ENCODE measurements around the gene ZNF593. TPM values are rescaled to one million over a fixed set of nuclear protein-coding genes. Genes with fewer than 3 reads are reported as not detected.

Gene ZNF593
- total RNA-seq, 2 donors from 2014 or later, result 15.6 to 15.9 TPM

DNA sequence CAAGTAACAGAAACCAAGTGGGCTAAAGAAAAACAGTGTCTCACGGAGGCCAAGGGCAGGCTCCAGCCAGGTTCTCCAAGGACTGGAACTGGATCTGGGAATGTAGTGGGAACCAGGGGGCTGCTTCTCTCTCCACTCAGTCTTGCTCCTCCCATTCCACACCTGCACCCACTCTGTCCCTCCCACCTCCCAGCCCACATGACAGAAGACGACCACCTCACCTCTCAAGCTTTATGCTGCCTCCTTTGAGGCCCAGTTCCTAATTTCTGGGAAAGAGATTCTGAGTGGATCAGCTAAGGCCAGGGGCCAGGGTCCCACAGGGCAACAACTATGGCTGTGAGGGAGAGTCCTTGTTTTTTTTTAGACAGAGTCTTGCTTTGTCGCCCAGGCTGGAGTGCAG, 45.5 kb downstream of the ZNF593 start:
- peaks cover 1% of the 10 kb centered on the region for H3K27me3 Mint-ChIP-seq
- H3K27ac Mint-ChIP-seq, result no peak overlapping the region
- ATAC-seq, result no peak

DNA sequence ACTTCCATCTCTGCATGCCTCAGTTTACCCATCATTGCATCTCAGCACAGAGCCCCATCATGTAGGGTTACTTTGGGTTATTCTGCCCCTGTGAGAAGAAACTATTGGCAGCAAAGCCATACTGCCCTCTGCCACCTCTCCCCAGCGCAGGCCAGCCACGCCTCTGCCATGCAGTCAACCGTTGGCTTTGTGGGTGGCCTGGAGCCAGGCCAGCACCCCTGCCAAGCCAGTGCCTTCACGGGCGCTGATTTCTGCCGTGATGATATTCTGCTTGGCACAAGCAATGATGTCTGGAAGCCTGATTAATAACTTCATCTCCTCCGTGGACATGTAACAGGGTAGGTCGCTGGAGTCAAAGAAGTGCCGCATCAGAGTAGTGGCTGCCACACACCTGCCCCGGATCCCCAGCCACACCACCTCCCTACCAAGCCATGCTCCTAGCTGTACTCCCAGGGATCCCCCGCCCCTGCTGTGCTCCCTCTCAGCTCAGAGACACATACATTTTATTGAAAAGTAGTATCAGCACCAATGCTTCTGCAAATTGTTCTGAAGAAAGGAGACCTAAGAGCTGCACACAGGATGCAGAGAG, 49.3 kb downstream of the ZNF593 start:
- DNase-seq (no peak), ATAC-seq (no peak)
- H3K9me3 ChIP-seq (ENCODE audit: control insufficient read depth, low read length, poor library complexity, severe bottlenecking), result no peaks in the 10 kb centered on the region
- no peaks in the 10 kb centered on the region for H3K36me3 Mint-ChIP-seq (ENCODE audit: low read depth)
- H3K27ac Mint-ChIP-seq, result no peak overlapping the region
- no peak overlapping the region for H3K4me3 Mint-ChIP-seq
- no peaks in the 10 kb centered on the region for H3K4me1 Mint-ChIP-seq
- H3K27me3 Mint-ChIP-seq, result peaks cover 18% of the 10 kb centered on the region

More for the DNA sequence above, 45.5 kb downstream of the ZNF593 start:
- H3K4me1 Mint-ChIP-seq, result no peaks in the 10 kb centered on the region
- H3K9me3 ChIP-seq (ENCODE audit: control insufficient read depth, low read length, poor library complexity, severe bottlenecking), result no peaks in the 10 kb centered on the region
- no peaks in the 10 kb centered on the region for H3K36me3 Mint-ChIP-seq (ENCODE audit: low read depth)
- no peak for DNase-seq
- no peak overlapping the region for H3K4me3 Mint-ChIP-seq

Other genes with a start within 250 kb of the ZNF593 start
- 1 to 10 TPM; 4.9 to 6.9 TPM for gene PAFAH2, start 171.8 kb upstream of the ZNF593 start, total RNA-seq
- gene EXTL1, start 148.1 kb upstream of the ZNF593 start, total RNA-seq, result not detected
- gene SLC30A2, start 123.8 kb upstream of the ZNF593 start, total RNA-seq, result not detected
- not detected for gene TRIM63, start 102.3 kb upstream of the ZNF593 start, total RNA-seq
- gene PDIK1L, start 58.1 kb upstream of the ZNF593 start, total RNA-seq, result 1 to 10 TPM; 6.8 to 7.6 TPM
- not detected for gene FAM110D, start 10.8 kb upstream of the ZNF593 start, total RNA-seq
- not detected for gene C1orf232, start 945 bp upstream of the ZNF593 start, total RNA-seq
- not detected for gene ZNF593OS, start 1.9 kb downstream of the ZNF593 start, total RNA-seq
- 1 to 10 TPM; 3.8 to 5.4 TPM for gene CNKSR1, start 7.6 kb downstream of the ZNF593 start, total RNA-seq
- gene CATSPER4, start 20.7 kb downstream of the ZNF593 start, total RNA-seq, result not detected
- 10 to 100 TPM; 12.5 to 14.3 TPM for gene CEP85, start 64.3 kb downstream of the ZNF593 start, total RNA-seq
- 100 to 1,000 TPM; 361 to 435 TPM for gene SH3BGRL3, start 110.2 kb downstream of the ZNF593 start, total RNA-seq
- 10 to 100 TPM; 44.6 to 45.1 TPM for gene UBXN11, start 136.7 kb downstream of the ZNF593 start, total RNA-seq
- gene CD52, start 148.1 kb downstream of the ZNF593 start, total RNA-seq, result 1,000 to 10,000 TPM; 1,152 to 1,411 TPM
- 1 to 10 TPM; 1.2 to 2.9 TPM for gene CRYBG2, start 184.2 kb downstream of the ZNF593 start, total RNA-seq
- gene ZNF683, start 202.8 kb downstream of the ZNF593 start, total RNA-seq, result not detected
- gene LIN28A, start 240.9 kb downstream of the ZNF593 start, total RNA-seq, result not detected

Data from T-helper 17 cell (primary cell).